HEK293 (cell line): Measurements from ENCODE around the gene ZNF783.

Experiments used
- IKZF3 ChIP-seq: fragments of 450-650 bp; IDR thresholded peaks from 2 replicates; pipeline ENCODE4 v1.5.0; 2018; ENCODE audit warnings: missing biosample characterization, mild to moderate bottlenecking, missing genetic modification characterization, moderate library complexity
- KLF10 ChIP-seq: fragments of 450-650 bp; IDR thresholded peaks from 2 replicates; pipeline ENCODE4 v1.5.1; 2018; ENCODE audit warnings: missing biosample characterization, mild to moderate bottlenecking, missing genetic modification characterization
- KLF8 ChIP-seq: fragments of 450-650 bp; formaldehyde crosslinking; IDR thresholded peaks from 2 replicates; pipeline ENCODE4 v1.5.1; 2016; ENCODE audit warnings: missing biosample characterization, missing genetic modification characterization
- YY1 ChIP-seq: fragments of 450-650 bp; formaldehyde crosslinking; IDR thresholded peaks from 2 replicates; pipeline ENCODE4 v1.5.1; 2018; ENCODE audit warnings: missing biosample characterization, missing genetic modification characterization
- ZFP69B ChIP-seq: fragments of 450-650 bp; formaldehyde crosslinking; IDR thresholded peaks from 2 replicates; pipeline ENCODE4 v1.5.1; 2016; ENCODE audit warnings: missing biosample characterization, missing genetic modification characterization
- ZIC2 ChIP-seq: fragments of 450-650 bp; formaldehyde crosslinking; IDR thresholded peaks from 2 replicates; pipeline ENCODE4 v1.5.1; 2016; ENCODE audit warnings: missing biosample characterization, missing genetic modification characterization
- ZNF140 ChIP-seq: fragments of 450-650 bp; formaldehyde crosslinking; IDR thresholded peaks from 2 replicates; pipeline ENCODE4 v1.5.1; 2016; ENCODE audit warnings: missing biosample characterization, missing genetic modification characterization
- ZNF157 ChIP-seq: fragments of 450-650 bp; formaldehyde crosslinking; IDR thresholded peaks from 2 replicates; pipeline ENCODE4 v1.5.1; 2016; ENCODE audit warnings: missing biosample characterization, missing genetic modification characterization
- ZNF169 ChIP-seq: fragments of 450-650 bp; formaldehyde crosslinking; IDR thresholded peaks from 2 replicates; pipeline ENCODE4 v1.5.1; 2016; ENCODE audit warnings: missing biosample characterization, missing genetic modification characterization
- ZNF184 ChIP-seq: fragments of 450-650 bp; IDR thresholded peaks from 2 replicates; pipeline ENCODE4 v1.5.1; 2018; ENCODE audit warnings: missing biosample characterization, mild to moderate bottlenecking, missing genetic modification characterization
- ZNF214 ChIP-seq: fragments of 450-650 bp; formaldehyde crosslinking; IDR thresholded peaks from 2 replicates; pipeline ENCODE4 v1.5.1; 2017; ENCODE audit warnings: missing biosample characterization, mild to moderate bottlenecking, missing genetic modification characterization, borderline replicate concordance
- ZNF311 ChIP-seq: fragments of 450-650 bp; formaldehyde crosslinking; IDR thresholded peaks from 2 replicates; pipeline ENCODE4 v1.5.1; 2017; ENCODE audit warnings: missing biosample characterization, missing genetic modification characterization, borderline replicate concordance
- ZNF354C ChIP-seq: fragments of 450-650 bp; formaldehyde crosslinking; IDR thresholded peaks from 2 replicates; pipeline ENCODE4 v1.5.1; 2016; ENCODE audit warnings: missing biosample characterization, missing genetic modification characterization, low read depth, borderline replicate concordance
- ZNF423 ChIP-seq: fragments of 450-650 bp; formaldehyde crosslinking; IDR thresholded peaks from 2 replicates; pipeline ENCODE4 v1.5.1; 2016; ENCODE audit warnings: missing biosample characterization, missing genetic modification characterization
- ZNF596 ChIP-seq: fragments of 450-650 bp; IDR thresholded peaks from 2 replicates; pipeline ENCODE4 v1.5.0; 2018; ENCODE audit warnings: missing biosample characterization, mild to moderate bottlenecking, missing genetic modification characterization, moderate library complexity
- ZNF776 ChIP-seq: fragments of 450-650 bp; formaldehyde crosslinking; IDR thresholded peaks from 2 replicates; pipeline ENCODE4 v1.5.0; 2017; ENCODE audit warnings: missing biosample characterization, missing genetic modification characterization, borderline replicate concordance
- ZNF837 ChIP-seq: fragments of 450-650 bp; formaldehyde crosslinking; IDR thresholded peaks from 2 replicates; pipeline ENCODE4 v1.5.1; 2016; ENCODE audit warnings: missing biosample characterization, missing genetic modification characterization
- ZSCAN23 ChIP-seq: fragments of 450-650 bp; formaldehyde crosslinking; IDR thresholded peaks from 2 replicates; pipeline ENCODE4 v1.5.1; 2016; ENCODE audit warnings: missing biosample characterization, missing genetic modification characterization
- TF ChIP-seq, protein P1 (sequence below): fragments of 450-650 bp; formaldehyde crosslinking; IDR thresholded peaks from 2 replicates; pipeline ENCODE4 v1.5.1; 2016; ENCODE audit warnings: missing biosample characterization, missing genetic modification characterization, borderline replicate concordance
- TF ChIP-seq, protein P2 (sequence below): fragments of 450-650 bp; formaldehyde crosslinking; IDR thresholded peaks from 2 replicates; pipeline ENCODE4 v1.5.1; 2016; ENCODE audit warnings: missing biosample characterization, missing genetic modification characterization
- TF ChIP-seq, protein P3 (sequence below): fragments of 450-650 bp; formaldehyde crosslinking; IDR thresholded peaks from 2 replicates; pipeline ENCODE4 v1.5.1; 2016; ENCODE audit warnings: missing biosample characterization, missing genetic modification characterization
- TF ChIP-seq, protein P4 (sequence below): fragments of 450-650 bp; formaldehyde crosslinking; conservative IDR thresholded peaks from 2 replicates; pipeline ENCODE4 v1.5.1; 2016; ENCODE audit warnings: low read depth, missing biosample characterization, missing genetic modification characterization
- TF ChIP-seq, protein P5 (sequence below): fragments of 450-650 bp; formaldehyde crosslinking; IDR thresholded peaks from 2 replicates; pipeline ENCODE4 v1.5.1; 2016; ENCODE audit warnings: missing biosample characterization, missing genetic modification characterization

ZNF783 gene

DNA sequence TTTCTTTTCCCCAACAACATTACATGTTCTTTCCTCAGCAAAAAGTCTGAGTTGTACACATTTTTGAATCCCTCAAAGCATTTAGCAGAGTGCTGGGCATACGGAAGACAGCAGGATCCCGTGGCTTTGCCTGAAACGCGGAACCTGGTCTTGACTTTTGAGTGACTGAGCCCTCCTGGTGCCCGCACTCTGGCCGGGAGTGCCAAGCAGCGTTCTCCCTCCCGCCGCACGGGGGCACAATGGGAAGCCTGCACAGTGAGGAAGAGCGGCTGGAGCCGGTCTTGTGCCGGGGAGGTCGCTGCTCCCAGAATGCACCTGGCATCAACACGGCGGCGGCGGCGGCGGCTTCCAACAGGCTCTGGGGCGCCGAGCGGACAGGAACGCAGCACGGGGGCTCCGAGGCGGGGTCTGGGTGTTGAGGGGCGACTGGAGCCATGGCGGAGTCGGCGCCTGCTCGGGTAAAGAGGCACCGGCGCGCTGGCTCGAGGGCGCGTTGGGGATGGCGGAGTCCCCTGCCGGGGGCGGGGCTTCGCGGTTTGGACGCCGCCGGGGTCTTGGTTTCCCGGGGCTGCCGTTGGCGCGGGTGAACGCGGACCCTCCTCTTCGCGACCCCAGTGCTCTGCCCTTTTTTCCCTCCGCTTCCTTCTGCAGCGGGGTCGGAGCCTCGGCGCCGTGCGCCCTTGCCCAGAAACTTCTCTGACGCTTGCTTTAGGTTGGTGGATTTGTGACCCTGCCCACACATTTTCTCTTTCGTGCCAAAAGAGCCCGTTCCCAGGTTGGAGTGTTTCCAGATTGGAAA, 22.5 kb upstream of the ZNF783 start, which contains the start of gene ZNF212 (continued):
- 0 out of 2 replicates have a peak, but pooled peaks have one; percentile 15 for TF ChIP-seq IKZF3 (tag by site-specific recombination)
- TF ChIP-seq, protein P1, sequence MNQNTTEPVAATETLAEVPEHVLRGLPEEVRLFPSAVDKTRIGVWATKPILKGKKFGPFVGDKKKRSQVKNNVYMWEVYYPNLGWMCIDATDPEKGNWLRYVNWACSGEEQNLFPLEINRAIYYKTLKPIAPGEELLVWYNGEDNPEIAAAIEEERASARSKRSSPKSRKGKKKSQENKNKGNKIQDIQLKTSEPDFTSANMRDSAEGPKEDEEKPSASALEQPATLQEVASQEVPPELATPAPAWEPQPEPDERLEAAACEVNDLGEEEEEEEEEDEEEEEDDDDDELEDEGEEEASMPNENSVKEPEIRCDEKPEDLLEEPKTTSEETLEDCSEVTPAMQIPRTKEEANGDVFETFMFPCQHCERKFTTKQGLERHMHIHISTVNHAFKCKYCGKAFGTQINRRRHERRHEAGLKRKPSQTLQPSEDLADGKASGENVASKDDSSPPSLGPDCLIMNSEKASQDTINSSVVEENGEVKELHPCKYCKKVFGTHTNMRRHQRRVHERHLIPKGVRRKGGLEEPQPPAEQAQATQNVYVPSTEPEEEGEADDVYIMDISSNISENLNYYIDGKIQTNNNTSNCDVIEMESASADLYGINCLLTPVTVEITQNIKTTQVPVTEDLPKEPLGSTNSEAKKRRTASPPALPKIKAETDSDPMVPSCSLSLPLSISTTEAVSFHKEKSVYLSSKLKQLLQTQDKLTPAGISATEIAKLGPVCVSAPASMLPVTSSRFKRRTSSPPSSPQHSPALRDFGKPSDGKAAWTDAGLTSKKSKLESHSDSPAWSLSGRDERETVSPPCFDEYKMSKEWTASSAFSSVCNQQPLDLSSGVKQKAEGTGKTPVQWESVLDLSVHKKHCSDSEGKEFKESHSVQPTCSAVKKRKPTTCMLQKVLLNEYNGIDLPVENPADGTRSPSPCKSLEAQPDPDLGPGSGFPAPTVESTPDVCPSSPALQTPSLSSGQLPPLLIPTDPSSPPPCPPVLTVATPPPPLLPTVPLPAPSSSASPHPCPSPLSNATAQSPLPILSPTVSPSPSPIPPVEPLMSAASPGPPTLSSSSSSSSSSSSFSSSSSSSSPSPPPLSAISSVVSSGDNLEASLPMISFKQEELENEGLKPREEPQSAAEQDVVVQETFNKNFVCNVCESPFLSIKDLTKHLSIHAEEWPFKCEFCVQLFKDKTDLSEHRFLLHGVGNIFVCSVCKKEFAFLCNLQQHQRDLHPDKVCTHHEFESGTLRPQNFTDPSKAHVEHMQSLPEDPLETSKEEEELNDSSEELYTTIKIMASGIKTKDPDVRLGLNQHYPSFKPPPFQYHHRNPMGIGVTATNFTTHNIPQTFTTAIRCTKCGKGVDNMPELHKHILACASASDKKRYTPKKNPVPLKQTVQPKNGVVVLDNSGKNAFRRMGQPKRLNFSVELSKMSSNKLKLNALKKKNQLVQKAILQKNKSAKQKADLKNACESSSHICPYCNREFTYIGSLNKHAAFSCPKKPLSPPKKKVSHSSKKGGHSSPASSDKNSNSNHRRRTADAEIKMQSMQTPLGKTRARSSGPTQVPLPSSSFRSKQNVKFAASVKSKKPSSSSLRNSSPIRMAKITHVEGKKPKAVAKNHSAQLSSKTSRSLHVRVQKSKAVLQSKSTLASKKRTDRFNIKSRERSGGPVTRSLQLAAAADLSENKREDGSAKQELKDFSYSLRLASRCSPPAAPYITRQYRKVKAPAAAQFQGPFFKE (tag by site-specific recombination) = no peak
- no peak for TF ChIP-seq ZNF423
- TF ChIP-seq, protein P2, sequence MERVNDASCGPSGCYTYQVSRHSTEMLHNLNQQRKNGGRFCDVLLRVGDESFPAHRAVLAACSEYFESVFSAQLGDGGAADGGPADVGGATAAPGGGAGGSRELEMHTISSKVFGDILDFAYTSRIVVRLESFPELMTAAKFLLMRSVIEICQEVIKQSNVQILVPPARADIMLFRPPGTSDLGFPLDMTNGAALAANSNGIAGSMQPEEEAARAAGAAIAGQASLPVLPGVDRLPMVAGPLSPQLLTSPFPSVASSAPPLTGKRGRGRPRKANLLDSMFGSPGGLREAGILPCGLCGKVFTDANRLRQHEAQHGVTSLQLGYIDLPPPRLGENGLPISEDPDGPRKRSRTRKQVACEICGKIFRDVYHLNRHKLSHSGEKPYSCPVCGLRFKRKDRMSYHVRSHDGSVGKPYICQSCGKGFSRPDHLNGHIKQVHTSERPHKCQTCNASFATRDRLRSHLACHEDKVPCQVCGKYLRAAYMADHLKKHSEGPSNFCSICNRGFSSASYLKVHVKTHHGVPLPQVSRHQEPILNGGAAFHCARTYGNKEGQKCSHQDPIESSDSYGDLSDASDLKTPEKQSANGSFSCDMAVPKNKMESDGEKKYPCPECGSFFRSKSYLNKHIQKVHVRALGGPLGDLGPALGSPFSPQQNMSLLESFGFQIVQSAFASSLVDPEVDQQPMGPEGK (tag by site-specific recombination) = peak; percentile 70
- no peak for TF ChIP-seq ZNF140 (tag by site-specific recombination)
- no peak for TF ChIP-seq ZNF837
- TF ChIP-seq ZSCAN23 (tag by site-specific recombination) = peak; percentile 61; the same call in 1 of the 2 replicates
- TF ChIP-seq ZNF354C = no peak
- TF ChIP-seq ZNF169 (tag by site-specific recombination) = no peak
- TF ChIP-seq ZNF184 (tag by site-specific recombination) = no peak
- no peak for TF ChIP-seq ZNF776 (tag by site-specific recombination)
- no peak for TF ChIP-seq ZNF214 (tag by site-specific recombination)
- TF ChIP-seq ZNF311 (tag by site-specific recombination) = no peak
- TF ChIP-seq KLF8 = peak; percentile 90
- peak; percentile 83 for TF ChIP-seq ZIC2 (tag by site-specific recombination)
- no peak for TF ChIP-seq ZNF596 (tag by site-specific recombination)
- TF ChIP-seq ZNF157 (tag by site-specific recombination) = no peak
- TF ChIP-seq, protein P3, sequence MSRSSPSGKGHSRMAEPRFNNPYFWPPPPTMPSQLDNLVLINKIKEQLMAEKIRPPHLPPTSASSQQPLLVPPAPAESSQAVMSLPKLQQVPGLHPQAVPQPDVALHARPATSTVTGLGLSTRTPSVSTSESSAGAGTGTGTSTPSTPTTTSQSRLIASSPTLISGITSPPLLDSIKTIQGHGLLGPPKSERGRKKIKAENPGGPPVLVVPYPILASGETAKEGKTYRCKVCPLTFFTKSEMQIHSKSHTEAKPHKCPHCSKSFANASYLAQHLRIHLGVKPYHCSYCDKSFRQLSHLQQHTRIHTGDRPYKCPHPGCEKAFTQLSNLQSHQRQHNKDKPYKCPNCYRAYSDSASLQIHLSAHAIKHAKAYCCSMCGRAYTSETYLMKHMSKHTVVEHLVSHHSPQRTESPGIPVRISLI (tag by site-specific recombination) = no peak
- peak; percentile 39; the same call in 1 of the 2 replicates for TF ChIP-seq KLF10 (tag by site-specific recombination)
- TF ChIP-seq, protein P4, sequence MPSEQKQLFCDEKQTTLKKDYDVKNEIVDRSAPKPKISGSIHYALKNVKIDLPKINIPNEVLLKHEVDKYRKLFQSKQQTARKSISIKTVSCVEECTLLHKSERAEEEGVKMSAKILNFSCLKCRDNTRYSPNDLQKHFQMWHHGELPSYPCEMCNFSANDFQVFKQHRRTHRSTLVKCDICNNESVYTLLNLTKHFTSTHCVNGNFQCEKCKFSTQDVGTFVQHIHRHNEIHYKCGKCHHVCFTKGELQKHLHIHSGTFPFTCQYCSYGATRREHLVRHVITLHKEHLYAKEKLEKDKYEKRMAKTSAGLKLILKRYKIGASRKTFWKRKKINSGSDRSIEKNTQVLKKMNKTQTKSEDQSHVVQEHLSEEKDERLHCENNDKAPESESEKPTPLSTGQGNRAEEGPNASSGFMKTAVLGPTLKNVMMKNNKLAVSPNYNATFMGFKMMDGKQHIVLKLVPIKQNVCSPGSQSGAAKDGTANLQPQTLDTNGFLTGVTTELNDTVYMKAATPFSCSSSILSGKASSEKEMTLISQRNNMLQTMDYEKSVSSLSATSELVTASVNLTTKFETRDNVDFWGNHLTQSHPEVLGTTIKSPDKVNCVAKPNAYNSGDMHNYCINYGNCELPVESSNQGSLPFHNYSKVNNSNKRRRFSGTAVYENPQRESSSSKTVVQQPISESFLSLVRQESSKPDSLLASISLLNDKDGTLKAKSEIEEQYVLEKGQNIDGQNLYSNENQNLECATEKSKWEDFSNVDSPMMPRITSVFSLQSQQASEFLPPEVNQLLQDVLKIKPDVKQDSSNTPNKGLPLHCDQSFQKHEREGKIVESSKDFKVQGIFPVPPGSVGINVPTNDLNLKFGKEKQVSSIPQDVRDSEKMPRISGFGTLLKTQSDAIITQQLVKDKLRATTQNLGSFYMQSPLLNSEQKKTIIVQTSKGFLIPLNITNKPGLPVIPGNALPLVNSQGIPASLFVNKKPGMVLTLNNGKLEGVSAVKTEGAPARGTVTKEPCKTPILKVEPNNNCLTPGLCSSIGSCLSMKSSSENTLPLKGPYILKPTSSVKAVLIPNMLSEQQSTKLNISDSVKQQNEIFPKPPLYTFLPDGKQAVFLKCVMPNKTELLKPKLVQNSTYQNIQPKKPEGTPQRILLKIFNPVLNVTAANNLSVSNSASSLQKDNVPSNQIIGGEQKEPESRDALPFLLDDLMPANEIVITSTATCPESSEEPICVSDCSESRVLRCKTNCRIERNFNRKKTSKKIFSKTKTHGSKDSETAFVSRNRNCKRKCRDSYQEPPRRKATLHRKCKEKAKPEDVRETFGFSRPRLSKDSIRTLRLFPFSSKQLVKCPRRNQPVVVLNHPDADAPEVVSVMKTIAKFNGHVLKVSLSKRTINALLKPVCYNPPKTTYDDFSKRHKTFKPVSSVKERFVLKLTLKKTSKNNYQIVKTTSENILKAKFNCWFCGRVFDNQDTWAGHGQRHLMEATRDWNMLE (tag by site-specific recombination) = peak; percentile 52; the same call in 1 of the 2 replicates
- TF ChIP-seq YY1 (tag by site-specific recombination) = peak; percentile 87
- peak; percentile 67 for TF ChIP-seq ZFP69B (tag by site-specific recombination)
- TF ChIP-seq, protein P5, sequence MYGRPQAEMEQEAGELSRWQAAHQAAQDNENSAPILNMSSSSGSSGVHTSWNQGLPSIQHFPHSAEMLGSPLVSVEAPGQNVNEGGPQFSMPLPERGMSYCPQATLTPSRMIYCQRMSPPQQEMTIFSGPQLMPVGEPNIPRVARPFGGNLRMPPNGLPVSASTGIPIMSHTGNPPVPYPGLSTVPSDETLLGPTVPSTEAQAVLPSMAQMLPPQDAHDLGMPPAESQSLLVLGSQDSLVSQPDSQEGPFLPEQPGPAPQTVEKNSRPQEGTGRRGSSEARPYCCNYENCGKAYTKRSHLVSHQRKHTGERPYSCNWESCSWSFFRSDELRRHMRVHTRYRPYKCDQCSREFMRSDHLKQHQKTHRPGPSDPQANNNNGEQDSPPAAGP (tag by site-specific recombination) = peak; percentile 74
